NCI-H2107 (cell line): ENCODE results near the gene GLIS2.

Experiments used
- DNase-seq: peaks from one replicate; lab custom pipeline; 2025; lab: John Stamatoyannopoulos, UW

Gene GLIS2

GRCh38 chr16:4381935-4382794, 66.3 kb downstream of the GLIS2 start:
- DNase-seq = no peak

DNA sequence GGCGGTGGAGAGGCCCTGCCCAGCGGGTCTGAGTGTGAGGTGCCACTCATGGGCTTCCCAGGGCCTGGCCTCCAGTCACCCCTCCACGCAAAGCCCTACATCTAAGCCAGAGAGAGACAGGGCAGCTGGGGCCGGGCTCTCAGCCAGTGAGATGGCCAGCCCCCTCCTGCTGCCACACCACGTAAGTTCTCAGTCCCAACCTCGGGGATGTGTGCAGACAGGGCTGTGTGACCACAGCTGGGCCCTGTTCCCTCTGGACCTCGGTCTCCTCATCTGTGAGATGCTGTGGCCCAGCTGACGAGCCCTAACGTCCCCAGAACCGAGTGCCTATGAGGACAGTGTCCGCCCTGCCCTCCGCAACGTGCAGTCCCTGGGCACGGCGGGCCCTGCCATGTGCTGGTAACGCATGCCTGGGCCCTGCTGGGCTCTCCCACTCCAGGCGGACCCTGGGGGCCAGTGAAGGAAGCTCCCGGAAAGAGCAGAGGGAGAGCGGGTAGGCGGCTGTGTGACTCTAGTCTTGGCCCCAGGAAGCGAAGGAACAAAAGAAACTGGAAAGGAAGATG, 67.0 kb downstream of the GLIS2 start:
- DNase-seq = no peak

DNA sequence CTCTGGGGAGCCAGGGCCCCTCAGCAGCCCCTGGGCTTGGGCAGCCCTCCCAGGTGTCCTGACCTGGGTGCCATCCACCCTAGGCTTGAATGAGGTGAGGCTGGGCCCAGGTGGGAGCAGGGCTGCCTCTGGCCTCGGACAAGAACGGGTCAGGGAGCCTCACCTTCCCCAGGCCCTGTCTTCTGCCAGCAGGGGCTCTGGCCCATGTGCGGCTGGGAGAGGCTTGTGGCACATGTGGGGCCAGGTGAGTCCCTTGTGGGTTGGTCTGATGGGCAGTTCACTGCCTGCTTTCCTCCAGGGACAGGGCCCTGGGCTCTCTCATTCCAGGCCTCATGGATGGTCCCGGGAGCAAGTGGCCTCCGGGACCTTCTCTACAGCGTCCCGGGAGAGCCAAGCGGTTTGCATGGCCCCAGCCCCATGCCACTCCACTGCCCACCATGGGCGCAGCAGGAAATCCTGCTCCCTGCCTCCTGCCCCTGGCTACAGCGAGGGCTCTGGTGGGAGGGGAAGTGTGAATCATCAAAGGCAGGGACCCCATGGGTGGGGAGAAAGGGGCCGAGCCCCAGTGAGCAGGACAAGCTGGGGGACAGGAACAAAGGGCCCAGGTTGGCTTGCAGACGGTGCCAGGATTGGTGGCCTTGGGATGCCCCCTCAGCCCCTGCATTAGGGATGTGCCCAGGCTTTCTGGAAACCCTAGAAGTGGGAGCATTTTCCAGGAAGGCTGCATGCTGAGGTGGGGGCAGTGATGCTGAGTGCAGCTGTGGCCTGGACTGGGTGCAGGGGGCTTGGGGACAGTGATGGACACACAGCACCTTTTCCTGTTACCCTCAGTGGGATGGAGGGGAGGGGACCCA, 68.0 kb downstream of the GLIS2 start:
- no peak for DNase-seq

GRCh38 chr16:4384509-4384942, 68.7 kb downstream of the GLIS2 start:
- no peak for DNase-seq

- DNase-seq = no peak
These were observed 69.4 kb downstream of the GLIS2 start for GRCh38 chr16:4385066-4385788.

- no peak for DNase-seq
These were observed 70.1 kb downstream of the GLIS2 start for GRCh38 chr16:4385789-4386450.

- DNase-seq = no peak
These were observed 70.6 kb downstream of the GLIS2 start for GRCh38 chr16:4386451-4386805.

GRCh38 chr16:4386951-4387565, 71.2 kb downstream of the GLIS2 start:
- no peak for DNase-seq

- DNase-seq = no peak
These were observed 71.9 kb downstream of the GLIS2 start for GRCh38 chr16:4387781-4388180.

DNA sequence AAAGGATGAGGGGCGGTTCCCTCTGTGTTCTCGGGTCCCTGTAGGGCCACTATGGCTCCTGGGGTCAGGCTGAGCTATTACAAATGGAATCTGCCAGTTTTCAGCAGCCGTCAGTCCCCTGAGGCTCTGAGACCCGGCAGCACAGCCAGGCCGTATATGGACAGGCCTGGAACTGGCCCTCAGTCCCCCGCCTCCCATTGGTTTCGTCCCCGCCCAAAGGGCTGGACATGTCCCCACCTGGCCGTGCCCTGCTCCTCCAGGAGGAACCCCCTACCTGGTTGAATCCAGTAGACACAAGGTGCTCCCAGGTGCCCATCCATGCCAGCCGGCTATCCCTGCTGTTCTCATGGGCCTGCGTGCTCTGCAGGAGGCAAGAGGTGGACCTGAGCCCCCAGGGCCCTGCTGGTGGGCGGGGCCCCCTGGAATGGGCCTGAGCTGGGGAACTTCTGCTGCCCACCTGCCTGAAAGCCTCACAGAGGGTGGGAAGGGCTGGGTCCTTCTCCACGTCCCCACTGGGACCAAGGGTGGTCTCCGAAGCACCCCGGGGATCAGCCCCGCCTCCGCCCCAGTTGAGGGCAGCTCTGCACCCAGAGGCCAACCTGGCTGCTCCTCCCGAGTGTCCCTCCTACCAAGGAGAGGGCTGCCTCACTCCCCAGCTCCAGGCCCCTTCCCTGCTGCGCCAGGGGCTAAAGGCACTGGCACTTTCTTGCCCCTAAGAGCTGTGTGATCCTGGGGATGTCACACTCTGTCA, 72.6 kb downstream of the GLIS2 start:
- no peak for DNase-seq
